ENCODE measurements around the gene PCNX4.

- TF ChIP-seq CTCF (IDR thresholded peaks at IDR 0.05; ENCODE audit: low read length) (peak; percentile 82), EZH2 (IDR thresholded peaks at IDR 0.05; ENCODE audit: borderline replicate concordance, low read length) (no peak)
Measured at GRCh38 chr14:60184146-60184904, 92.6 kb downstream of the PCNX4 start.

Measured in OCI-LY1 (cell line).